PC-9 (cell line): ENCODE measurements around the gene IRX3. TPM values are rescaled to one million over a fixed set of nuclear protein-coding genes. Genes with fewer than 3 reads are reported as not detected.

ENCODE experiments used
- BruUV-seq: library from RNA; stranded (reverse); fragments of 400-500 nt; replicated peaks from 2 replicates; lab custom pipeline; 2021; lab: Mats Ljungman, UMichigan
- CTCF ChIA-PET: fragments of 300-600 bp; sonication (Branson Sonifier 250); formaldehyde crosslinking; loops from one replicate; lab custom pipeline; 2022; ENCODE audit warnings: antibody characterized with exemption; lab: Charles Lee
- POLR2A ChIA-PET: fragments of 300-600 bp; sonication (Branson Sonifier 250); formaldehyde crosslinking; loops from one replicate; lab custom pipeline; 2022; ENCODE audit warnings: antibody characterized with exemption; ENCODE audit not compliant: unreplicated experiment; lab: Charles Lee
- DNase-seq, 2 experiments: peaks; one replicate each; pipeline versions ENCODE4 v3.0.0 to v3.0.0-alpha.2; 2015 to 2022; ENCODE audit warnings: mixed read lengths in 1 of 2
- H2AFZ ChIP-seq: fragments of 200-600 bp; sonication (generic); 2 replicates; pipeline ENCODE4 v1.8.1; 2017; ENCODE audit warnings: antibody characterized with exemption
- H3F3A ChIP-seq: fragments of 200-600 bp; sonication (generic); 2 replicates; pipeline ENCODE4 v1.8.1; 2017; ENCODE audit warnings: antibody characterized with exemption, mild to moderate bottlenecking, low read depth; ENCODE audit not compliant: insufficient read depth
- H3K27ac ChIP-seq: fragments of 200-600 bp; sonication (generic); 2 replicates; pipeline ENCODE4 v1.6.1; 2016; ENCODE audit warnings: mixed run types
- H3K27me3 ChIP-seq: fragments of 200-600 bp; sonication (generic); 2 replicates; pipeline ENCODE4 v1.6.1; 2016; ENCODE audit warnings: low read depth, mixed run types; ENCODE audit not compliant: insufficient read depth
- H3K36me3 ChIP-seq: fragments of 200-600 bp; sonication (generic); 2 replicates; pipeline ENCODE4 v1.6.1; 2016; ENCODE audit warnings: low read depth, mixed run types
- H3K4me1 ChIP-seq: fragments of 200-600 bp; sonication (generic); replicated peaks from 2 replicates; pipeline ENCODE4 v1.6.1; 2016; ENCODE audit warnings: mixed run types; ENCODE audit not compliant: insufficient read depth
- H3K4me2 ChIP-seq: fragments of 200-600 bp; sonication (generic); 2 replicates; pipeline ENCODE4 v1.6.1; 2017; ENCODE audit warnings: mixed run types
- H3K4me3 ChIP-seq: fragments of 200-600 bp; sonication (generic); 2 replicates; pipeline ENCODE4 v1.6.1; 2016; ENCODE audit warnings: mixed run types
- H3K79me2 ChIP-seq: fragments of 200-600 bp; sonication (generic); 2 replicates; pipeline ENCODE4 v1.6.1; 2017; ENCODE audit warnings: low read depth, mixed run types
- H3K9me2 ChIP-seq: fragments of 200-600 bp; sonication (generic); 2 replicates; pipeline ENCODE4 v1.8.1; 2017; ENCODE audit warnings: mild to moderate bottlenecking; ENCODE audit not compliant: insufficient read depth
- H3K9me3 ChIP-seq: fragments of 200-600 bp; sonication (generic); 2 replicates; pipeline ENCODE4 v1.8.1; 2016; ENCODE audit warnings: low read depth; ENCODE audit not compliant: insufficient read depth
- H4K20me1 ChIP-seq: fragments of 200-600 bp; sonication (generic); 2 replicates; pipeline ENCODE4 v1.8.1; 2017; ENCODE audit not compliant: insufficient read depth
- CTCF ChIP-seq: fragments of 200-600 bp; sonication (generic); conservative IDR thresholded peaks from 2 replicates; pipeline ENCODE4 v1.6.1; 2017; ENCODE audit warnings: mixed run types, antibody characterized with exemption, mild to moderate bottlenecking, moderate library complexity
- EZH2 ChIP-seq: fragments of 200-600 bp; sonication (generic); IDR thresholded peaks from 2 replicates; pipeline ENCODE4 v1.8.0; 2017; ENCODE audit warnings: antibody characterized with exemption, low read depth
- intact Hi-C: fragments of 100-400 bp; cut with micrococcal nuclease; formaldehyde crosslinking; loops from one replicate; pipeline ENCODE4 v1.10.0; 2022; ENCODE audit not compliant: unreplicated experiment
- total RNA-seq: library from RNA; stranded (reverse); gene quantifications from 2 replicates; pipeline ENCODE4 v1.2.3, GENCODE V29; 2021

The IRX3 gene
- total RNA-seq, 1 experiment from 2014 or later: 13.1 TPM

- Histone ChIP-seq H3K79me2 (no peaks in the 10 kb centered on the region), H3K4me1 (no peaks in the 10 kb centered on the region), H3K4me2 (no peak overlapping the region), H3K9me2 (no peaks in the 10 kb centered on the region), H3K36me3 (no peaks in the 10 kb centered on the region), H3F3A (peaks cover 7% of the 10 kb centered on the region; the same call in 1 of the 2 replicates), H3K9me3 (no peaks in the 10 kb centered on the region; the same call in 1 of the 2 replicates), H3K27ac (no peak overlapping the region), H3K4me3 (no peak overlapping the region), H3K27me3 (no peaks in the 10 kb centered on the region), H4K20me1 (no peaks in the 10 kb centered on the region), H2AFZ (no peak overlapping the region)
- POLR2A ChIA-PET: no interaction called here
- no TSS peak for BruUV-seq
- DNase-seq: no peak
- intact Hi-C loops: no loop called here
- CTCF ChIA-PET: no interaction called here
- no peak for TF ChIP-seq EZH2
- TF ChIP-seq CTCF: no peak
Observed at GRCh38 chr16:54296543-54296942, 10.0 kb upstream of the IRX3 start.

GRCh38 chr16:54291656-54292487 is 5.3 kb upstream of the IRX3 start:
- no TSS peak for BruUV-seq
- no peaks in the 10 kb centered on the region for H3K4me1 ChIP-seq
- intact Hi-C loops: no loop called here
- ChIA-PET CTCF (no interaction called here), POLR2A (interaction anchor here (0.6 kb wide), 1 partner anchor 49 kb away, joined by 8 read pairs; no protein-coding TSS in a partner anchor)
- H3K27me3 ChIP-seq: no peaks in the 10 kb centered on the region
- H3K27ac ChIP-seq: no peak overlapping the region
- no peaks in the 10 kb centered on the region for H3K9me2 ChIP-seq
- H3K4me3 ChIP-seq: no peak overlapping the region
- no peak overlapping the region for H2AFZ ChIP-seq
- 0 out of 2 replicates have a peak, but pooled peaks cover 6% of the 10 kb centered on the region for H3K79me2 ChIP-seq
- DNase-seq: no peak
- no peaks in the 10 kb centered on the region; the same call in 1 of the 2 replicates for H3K9me3 ChIP-seq
- H4K20me1 ChIP-seq: no peaks in the 10 kb centered on the region
- H3F3A ChIP-seq: peaks cover 7% of the 10 kb centered on the region; the same call in 1 of the 2 replicates
- no peak overlapping the region for H3K4me2 ChIP-seq
- no peaks in the 10 kb centered on the region for H3K36me3 ChIP-seq
- TF ChIP-seq EZH2 (no peak), CTCF (no peak)

DNA sequence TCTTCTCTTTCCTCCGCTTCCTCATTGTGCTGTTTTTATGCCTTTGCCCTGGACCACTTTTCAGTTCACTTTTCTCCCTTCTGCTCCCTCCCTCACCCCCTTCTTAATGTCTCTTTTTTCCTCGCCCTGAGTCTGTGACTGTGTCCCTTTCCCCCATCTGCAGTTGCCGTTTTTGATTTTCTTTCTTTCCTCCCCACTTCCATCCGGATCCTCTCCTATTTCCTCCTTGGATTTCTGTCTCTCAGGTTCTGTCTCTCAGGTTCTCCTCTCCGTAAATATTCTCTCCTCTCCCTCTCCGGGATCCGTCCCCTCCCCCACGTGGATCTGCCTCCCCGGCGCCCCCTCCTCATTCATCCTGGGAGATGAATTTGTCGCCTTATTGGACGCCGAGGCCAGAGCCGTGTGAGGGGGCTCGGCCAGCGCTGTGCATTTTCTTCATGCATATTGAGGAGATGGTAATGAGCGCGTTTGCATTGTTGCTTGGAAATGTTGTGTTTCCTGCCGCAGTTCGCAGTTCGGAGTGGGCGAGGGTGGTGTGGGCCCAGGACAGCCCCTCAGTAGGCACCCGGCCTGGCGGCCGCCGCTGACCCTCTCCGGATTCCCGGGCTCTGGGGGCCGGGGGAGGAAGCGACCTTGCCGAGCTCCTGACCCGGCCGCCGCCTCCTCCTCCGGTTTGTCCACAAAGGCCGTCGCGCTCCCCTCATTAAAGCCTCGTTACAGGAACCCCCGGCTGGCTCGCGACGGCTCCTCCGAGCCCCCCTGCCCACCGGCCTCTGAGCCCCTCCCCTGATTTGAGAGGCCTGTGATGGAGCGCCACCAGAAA is 4.5 kb upstream of the IRX3 start:
- Histone ChIP-seq H3K27ac (no peak overlapping the region), H3K4me3 (no peak overlapping the region), H3K27me3 (no peaks in the 10 kb centered on the region), H4K20me1 (no peaks in the 10 kb centered on the region), H3K4me1 (no peaks in the 10 kb centered on the region), H2AFZ (no peak overlapping the region), H3F3A (peaks cover 10% of the 10 kb centered on the region; the same call in 1 of the 2 replicates), H3K4me2 (no peak overlapping the region), H3K36me3 (no peaks in the 10 kb centered on the region), H3K79me2 (0 out of 2 replicates have a peak, but pooled peaks cover 6% of the 10 kb centered on the region), H3K9me3 (no peaks in the 10 kb centered on the region), H3K9me2 (no peaks in the 10 kb centered on the region)
- ChIA-PET POLR2A (interaction anchor here (0.6 kb wide), 1 partner anchor 50 kb away, joined by 8 read pairs; no protein-coding TSS in a partner anchor), CTCF (no interaction called here)
- no peak for DNase-seq
- TF ChIP-seq CTCF (no peak), EZH2 (no peak)
- no TSS peak for BruUV-seq
- intact Hi-C loops: no loop called here
